GM19351 (cell line): ENCODE data around the gene BMPR1B.
"Not testable (repeated sequence)": the region's sequence is repeated elsewhere in the genome, so short reads cannot be mapped to it uniquely, and the experiment has no call there.

Experiments
- ATAC-seq: cut with Tn5 transposase; IDR thresholded peaks from one replicate; pipeline ENCODE4 v1.9.1; 2021; ENCODE audit warnings: mild to moderate bottlenecking, moderate library complexity; ENCODE audit not compliant: unreplicated experiment

Gene BMPR1B

DNA sequence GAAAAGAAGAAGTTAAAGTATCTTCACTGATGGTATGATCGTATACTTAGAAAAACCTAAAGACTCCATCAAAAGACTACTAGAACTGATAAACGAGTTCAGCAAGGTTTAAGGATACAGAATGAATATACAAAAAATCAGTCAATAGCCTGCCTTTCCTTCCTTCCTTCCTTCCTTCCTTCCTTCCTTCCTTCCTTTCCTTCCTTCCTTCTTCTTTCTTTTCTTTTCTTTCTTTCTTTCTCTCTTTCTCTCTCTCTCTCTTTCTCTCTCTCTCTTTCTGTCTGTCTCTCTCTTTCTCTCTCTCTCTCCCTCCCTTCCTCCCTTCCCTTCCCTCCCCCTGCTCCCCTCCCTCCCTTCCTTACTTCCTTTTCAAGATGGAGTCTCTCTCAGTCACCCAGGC lies 362.7 kb downstream of the BMPR1B start:
- no peak for ATAC-seq

DNA sequence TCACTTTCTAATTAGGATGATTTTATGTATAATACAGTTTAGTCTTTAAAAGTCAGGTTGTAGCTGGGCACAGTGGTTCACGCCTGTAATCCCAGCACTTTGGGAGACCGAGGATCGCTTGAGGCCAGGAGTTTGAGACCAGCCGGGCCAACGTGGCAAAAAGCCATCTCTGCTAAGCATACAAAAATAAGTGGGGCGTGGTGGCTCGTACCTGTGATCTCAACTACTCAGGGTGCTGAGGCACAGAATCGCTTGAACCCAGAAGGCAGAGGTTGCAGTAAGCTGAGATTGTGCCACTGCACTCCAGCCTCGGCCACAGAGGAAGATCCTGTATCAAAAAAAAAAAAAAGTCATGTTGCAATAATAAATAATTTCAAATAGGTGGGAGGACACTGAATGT lies 364.2 kb downstream of the BMPR1B start:
- no peak for ATAC-seq

DNA sequence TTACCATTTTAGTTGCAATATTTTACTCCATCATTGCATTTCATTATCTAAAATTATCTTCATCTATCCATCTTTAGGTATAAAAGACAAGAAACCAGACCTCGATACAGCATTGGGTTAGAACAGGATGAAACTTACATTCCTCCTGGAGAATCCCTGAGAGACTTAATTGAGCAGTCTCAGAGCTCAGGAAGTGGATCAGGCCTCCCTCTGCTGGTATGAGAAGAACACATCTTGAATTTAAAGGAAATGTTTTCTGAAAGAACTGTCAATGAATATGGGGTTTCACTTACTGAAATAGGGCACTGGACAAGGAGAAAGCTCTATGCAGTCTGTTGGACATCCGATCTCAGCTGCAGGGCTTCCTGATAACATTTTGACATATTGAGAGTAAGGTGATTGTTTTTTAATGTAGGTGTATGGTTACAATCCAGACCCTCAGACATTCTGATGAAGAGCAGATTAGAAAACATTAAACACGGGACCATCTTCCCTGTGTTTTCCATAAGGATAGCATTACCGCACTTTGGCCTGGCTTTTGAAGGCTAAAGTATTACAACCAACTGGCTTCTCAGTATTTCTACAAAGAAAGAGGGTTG lies 367.2 kb downstream of the BMPR1B start:
- no peak for ATAC-seq

DNA sequence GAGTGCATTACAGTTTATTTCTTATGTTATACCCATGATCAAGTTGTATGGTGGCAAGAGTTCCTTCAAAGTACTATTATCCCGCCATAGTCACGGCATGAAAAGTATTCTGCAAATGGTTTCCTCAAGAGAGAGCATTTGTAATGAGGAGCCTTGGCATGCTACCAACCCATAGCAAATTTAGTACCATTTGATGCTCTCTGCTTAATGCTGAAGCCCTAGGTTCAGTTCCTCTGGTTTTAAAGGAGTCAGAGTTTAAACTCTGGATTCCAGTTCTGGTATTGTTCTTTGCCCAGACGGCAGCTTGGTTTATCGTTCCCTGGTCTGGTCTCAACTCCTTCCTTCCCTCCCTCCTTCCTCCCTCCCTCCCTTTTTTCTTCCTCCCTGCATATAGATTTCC lies 371.3 kb downstream of the BMPR1B start:
- ATAC-seq: no peak

DNA sequence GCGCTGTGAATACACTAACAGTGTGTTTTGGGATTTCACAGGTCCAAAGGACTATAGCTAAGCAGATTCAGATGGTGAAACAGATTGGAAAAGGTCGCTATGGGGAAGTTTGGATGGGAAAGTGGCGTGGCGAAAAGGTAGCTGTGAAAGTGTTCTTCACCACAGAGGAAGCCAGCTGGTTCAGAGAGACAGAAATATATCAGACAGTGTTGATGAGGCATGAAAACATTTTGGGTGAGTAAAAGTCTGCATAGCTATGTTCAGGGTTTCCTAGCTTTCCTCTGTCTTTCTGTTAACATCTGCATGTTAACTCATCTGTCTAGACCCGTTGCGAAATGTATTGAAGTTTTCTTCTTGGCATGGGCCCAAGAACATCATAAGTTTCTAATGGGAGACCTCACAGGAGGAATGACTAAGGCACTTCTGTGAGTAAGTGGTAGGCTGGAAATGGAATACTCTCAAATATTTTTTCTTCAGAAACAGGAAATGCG lies 372.1 kb downstream of the BMPR1B start:
- no peak for ATAC-seq

DNA sequence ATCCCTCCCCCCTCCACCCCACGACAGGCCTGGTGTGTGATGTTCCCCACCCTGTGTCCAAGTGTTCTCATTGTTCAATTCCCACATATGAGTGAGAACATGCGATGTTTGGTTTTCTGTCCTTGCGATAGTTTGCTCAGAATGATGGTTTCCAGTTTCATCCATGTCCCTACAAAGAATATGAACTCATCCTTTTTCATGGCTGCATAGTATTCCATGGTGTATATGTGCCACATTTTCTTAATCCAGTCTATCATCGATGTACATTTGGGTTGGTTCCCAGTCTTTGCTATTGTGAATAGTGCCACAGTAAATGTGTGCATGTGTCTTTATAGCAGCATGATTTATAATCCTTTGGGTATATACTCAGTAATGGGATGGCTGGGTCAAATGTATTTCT lies 376.3 kb downstream of the BMPR1B start:
- not testable (repeated sequence) for ATAC-seq

DNA sequence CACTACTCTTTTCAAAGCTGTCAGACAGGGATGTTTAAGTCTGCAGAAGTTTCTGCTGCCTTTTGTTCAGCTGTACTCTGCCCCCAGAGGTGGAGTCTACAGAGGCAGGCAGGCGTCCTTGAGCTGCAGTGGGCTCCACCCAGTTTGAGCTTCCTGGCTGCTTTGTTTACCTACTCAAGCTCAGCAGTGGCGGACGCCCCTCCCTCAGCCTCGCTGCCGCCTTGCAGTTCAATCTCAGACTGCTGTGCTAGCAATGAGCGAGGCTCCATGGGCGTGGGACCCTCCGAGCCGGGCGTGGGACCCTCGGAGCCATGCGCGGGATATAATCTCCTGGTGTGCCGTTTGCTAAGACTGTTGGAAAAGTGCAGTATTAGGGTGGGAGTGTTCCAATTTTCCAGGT lies 381.7 kb downstream of the BMPR1B start:
- ATAC-seq: not testable (repeated sequence)

DNA sequence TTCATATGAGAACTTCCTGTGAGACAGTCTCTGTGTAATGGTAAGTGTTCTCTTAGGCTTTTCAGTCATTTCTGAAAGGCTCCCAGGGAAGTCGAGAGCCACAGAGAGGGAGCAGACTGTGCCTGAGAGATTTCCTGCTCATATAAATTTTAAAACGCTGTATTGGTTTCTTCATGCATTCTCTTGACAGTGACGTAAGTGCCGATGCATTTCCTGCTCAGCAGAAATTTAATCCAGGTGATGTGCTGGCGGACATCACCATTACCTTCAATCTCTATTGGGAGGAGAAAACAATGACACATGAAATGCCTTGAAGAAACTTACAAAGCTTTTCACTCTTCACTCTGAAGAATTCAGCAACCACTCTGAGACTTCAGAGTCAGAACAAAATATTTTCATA lies 383.6 kb downstream of the BMPR1B start:
- ATAC-seq: no peak

DNA sequence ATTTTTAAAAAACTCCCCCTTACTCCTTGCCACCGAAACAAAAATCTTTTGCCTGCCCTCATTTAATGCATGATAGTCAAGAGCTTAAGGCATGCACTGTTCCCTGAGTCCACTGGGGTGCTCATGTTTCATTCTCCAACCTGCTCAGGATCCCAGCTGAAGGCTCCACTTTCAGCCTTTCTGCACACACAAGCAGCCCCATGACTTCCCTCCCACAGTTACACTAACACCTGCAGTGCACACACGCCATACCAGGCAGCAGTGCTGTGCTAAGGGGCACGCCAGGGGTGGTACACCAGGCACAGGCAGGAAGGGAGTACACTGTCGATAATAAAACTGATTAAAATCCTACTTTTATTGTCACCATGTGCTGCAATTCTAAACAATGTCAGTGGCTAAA lies 385.2 kb downstream of the BMPR1B start:
- no peak for ATAC-seq

DNA sequence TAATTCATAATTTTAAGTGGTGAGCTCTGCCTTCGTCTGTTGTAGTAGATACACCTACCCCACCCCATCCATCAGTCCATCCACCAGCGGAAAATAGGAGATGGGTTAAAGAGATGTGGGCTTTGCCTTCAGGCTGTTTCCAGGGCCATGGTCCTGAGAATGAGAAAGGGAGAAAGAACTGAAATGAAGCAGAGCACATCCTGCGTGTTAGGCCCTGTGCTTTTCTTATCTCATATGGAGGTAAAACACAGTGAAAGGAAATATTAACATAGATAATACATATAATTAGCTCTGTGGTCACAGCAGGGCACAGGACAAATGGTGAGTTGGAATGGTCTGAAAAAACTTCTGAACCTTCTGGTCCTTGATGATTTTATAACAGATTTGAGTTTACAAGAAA lies 393.5 kb downstream of the BMPR1B start:
- ATAC-seq: no peak

DNA sequence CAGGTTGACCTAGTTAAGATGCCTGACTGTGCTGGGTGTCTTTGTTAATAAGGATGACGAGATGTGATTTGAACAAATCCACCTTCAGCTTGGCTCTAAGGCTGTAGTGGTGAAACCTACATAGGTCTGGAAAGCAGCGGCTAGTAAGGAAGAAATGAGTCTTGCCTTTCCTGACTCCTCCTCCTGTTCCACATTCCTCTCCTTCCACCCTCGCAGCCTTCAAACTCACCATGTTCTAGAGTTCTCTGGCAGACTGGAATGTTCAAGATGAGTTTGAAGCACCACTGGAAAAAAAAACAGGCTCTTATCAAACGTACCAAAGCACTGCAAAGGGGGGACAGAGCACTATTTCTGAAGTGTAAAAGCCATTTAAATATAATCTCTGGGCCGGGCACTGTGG lies 395.4 kb downstream of the BMPR1B start:
- no peak for ATAC-seq

DNA sequence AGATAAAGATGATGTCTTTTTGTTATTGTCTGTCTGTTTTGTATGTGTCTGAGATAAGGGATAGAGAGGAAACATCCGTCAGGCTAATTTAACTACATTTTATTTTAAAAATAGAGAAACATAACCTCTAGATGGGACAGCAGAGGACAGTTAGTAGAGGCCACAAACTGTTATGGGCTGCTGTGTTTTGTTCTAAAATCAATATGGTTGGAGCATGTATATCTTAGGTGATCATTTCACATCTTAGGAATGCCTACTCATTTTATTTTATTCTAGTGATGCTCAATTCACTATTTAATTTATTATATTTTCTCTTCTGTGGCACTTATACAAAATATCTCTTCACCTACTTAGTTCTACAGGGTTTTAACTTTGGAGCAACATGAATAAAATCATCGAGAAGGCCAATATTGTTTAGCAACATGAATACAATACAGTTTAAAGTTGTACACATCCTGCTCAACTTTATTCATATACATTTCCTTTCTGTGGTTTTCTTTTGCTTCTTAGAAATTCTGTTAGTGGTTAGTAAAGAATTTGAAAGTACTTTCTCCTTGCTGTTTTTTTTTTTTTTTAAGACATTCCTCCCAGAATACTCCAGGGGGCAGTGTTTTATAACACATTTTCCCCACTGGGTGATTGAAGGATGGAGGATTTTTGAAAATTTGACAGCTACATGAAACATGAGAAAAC lies 398.1 kb downstream of the BMPR1B start:
- peak; percentile 67 for ATAC-seq

DNA sequence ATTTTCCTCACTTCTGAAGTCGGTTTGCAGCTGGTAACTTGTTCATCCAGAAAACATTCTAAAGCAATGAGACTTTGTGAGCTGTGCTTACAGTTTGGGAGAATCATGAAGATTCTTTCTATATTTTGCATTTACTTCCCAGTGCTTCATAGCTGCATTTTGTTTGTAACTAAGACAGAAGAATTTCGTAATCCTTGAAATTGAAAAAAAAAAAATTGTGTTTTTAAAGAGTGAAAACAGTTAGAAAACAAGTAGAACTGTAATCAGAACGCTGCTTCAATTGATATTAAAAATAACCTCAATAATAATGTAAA lies 398.7 kb downstream of the BMPR1B start:
- ATAC-seq: no peak

DNA sequence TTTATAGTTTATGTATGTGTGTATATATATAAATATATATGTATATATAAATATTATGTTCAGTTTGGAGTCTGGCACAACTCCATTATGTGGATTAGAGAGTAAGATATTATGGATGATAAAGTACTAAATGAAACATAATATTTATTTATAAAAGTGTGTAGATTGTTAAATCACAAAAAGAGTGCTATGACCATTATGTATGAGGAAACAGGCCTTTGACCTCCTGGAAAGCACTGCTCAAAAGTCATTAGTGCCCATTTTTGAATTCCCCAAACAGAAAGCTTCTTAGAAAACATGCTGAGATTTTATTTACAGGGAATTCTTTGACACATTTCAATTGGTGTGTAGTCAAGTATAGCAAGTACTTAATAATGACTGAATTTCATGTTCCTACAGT lies 399.8 kb downstream of the BMPR1B start:
- no peak for ATAC-seq

DNA sequence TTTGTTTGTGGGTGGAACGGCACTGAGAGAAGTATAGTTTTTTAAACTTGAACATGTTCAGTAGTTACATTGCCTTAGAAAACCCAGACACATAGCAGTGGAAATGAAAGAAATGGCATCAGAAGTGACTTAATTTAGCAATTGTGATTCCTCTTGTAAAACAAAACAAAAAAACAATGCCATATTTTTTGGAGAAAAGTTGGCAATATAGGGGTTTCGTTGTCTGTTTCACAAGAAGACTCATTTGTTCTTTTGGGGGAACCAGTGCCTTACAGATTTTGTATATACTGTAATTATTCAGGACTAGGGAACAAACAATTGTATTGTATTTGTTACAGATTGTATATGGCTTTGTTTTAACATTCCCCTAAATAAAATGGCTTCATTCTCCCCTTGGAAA lies 400.3 kb downstream of the BMPR1B start:
- ATAC-seq: no peak

DNA sequence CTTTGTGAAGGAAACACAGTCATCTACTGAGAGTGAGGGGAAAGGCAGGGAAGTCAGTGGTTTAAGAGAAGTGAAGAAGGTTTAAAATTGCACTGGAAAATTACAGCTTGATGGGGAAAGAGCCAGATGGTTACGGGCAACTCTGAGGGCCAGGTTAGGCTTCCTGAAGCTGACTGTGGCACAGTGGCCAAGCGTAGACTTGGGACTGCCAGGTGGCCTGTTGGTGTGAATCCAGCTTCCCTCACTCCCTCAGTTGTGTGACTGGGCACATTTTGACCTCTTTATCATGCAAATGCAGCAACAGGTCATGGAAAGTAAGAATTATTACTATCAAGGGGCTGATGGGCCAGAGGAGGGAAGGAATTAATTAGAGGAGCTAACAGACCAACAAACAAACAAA lies 400.9 kb downstream of the BMPR1B start:
- no peak for ATAC-seq

DNA sequence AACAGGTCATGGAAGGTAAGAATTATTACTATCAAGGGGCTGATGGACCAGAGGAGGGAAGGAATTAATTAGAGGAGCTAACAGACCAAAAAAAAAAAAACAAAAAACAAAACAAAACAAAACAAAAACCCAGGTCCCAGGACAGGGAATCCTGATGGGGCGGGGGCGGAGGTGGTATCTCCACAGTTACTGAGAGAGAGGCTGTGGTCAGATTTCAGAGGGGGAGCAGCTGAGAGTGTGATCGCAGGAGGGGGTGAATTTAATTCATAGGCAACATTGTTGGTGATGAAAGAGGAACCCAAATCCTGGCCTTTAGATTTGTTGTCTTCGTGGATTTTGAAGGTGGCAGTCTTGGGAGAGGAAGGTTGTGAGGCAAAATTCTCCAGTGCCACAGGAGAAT lies 401.6 kb downstream of the BMPR1B start:
- ATAC-seq: no peak

DNA sequence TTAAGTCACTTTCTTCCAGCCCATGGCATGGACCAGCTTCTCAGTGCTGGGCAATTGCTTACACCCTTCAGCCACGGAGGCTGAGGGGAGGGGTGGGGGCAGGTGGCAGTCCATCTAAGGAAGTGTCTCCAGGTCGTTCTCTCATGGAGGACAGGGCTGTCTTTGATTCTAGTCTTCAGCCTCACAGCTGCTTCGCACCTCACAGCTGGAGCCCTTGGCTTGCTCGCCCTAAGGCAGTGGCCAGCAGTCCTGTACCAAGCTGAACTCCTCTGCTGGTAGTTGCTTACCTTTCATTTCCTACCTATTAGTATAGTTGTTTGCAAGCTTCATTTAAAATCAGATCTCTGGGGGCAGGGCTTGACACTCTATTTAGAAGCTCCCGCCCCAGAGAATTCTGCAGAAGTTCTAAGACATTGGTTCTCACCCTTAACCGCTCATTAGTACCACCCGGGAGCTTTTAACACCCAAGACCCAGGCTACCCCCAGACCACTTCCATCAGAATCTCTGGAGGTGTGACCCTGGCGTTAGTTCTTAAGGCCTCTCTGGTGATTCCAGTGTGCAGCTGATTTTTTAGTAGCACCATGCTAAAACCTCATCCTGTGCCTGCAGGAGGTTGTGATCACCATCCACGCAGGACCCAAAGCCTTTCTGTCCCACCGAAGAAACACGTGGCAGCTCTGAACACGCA lies 404.2 kb downstream of the BMPR1B start:
- ATAC-seq: no peak

DNA sequence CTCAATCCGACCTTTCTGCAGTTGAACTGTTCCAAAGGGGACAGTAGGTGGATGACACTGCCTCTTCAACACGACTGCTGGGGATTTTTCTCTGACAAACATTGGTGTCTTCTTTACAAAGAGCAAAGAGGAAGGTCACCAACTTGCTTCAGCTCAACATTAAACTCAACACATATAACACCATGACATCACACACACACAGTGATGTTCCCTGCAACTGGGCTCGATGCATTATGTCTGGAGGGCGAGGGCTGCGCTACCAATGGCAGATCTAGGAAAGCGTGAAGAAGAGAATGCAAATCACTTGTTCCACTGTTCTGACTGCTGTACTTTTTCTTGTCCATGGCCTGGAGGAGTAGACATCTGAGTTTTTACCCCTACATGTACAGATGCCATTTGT lies 405.1 kb downstream of the BMPR1B start:
- ATAC-seq: no peak

DNA sequence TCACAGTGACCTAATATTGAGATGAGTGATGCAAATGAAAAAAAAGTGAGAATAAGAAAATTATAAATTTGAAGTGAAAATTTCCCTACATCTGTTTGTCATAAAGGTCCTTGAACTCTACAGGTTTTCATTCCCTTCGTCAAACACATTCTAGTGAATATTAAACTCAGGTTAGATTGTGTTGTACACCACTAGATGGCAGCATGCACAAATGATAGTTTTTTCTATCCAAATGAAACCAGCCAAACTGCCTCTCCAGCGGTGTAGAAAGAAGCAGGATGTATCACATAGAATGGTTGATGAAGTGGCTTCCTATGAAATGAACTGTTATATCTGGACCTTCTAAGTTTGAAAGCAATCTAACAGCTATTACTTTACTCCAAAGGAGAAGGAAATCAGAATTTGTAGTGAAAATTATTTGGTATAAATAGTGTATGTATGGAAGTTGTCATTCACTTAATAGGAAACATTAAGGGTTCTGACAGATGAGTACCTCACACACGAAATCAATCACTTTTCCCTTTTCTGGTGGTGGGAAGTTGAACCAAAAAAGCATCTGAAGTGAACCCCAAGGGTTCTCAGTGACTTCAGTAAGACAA lies 408.3 kb downstream of the BMPR1B start:
- ATAC-seq: peak; percentile 86

DNA sequence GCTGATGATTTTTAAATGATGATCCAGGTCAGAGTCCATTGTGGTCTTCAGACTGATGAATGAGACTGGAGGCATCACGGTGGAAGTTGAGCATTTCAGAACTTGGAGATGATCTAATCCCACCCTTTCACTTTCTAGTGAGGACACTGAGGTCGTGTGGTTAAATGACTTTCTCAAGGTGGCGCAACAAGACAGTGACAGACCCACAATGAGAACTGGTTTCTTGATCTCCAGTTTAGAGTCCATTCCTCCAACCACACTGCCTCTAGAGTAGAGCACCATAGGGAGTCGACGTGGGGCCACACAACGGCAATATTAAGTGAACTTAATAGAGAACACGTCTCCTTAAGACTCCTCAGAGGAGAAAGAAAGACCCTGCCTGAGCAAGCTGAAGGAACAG lies 410.1 kb downstream of the BMPR1B start:
- ATAC-seq: no peak

DNA sequence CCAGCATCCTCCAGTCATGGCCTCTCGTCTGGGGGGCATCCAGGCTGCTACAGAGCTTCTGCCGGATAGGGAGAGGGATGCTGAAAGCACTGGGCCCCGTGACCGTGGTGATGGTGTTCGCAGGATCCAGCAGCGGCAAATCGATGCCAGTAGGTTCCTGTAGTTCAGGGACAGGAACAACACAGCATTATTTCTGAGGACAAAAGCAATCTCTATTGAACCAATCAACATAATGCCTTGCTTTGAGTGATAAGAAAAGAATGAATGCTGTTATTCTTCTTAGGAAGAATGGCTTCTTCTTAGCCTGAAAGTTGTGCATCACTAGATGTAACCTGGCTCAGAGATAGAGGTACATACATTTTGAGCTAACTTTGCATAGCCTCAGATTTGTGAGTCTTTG lies 412.4 kb downstream of the BMPR1B start:
- no peak for ATAC-seq
